Stimulated activated naive CD4-positive, alpha-beta T cell (primary cell): Measurements from ENCODE around the gene DDX31.
A peak's percentile ranks its signal among the peaks of the same experiment; 100 is the strongest.
"Not testable (repeated sequence)": the region's sequence is repeated elsewhere in the genome, so short reads cannot be mapped to it uniquely, and the experiment has no call there.

Experiments used
- DNase-seq, 6 experiments: peaks; one replicate each; lab custom pipeline; 2025; lab: John Stamatoyannopoulos, UW

Gene DDX31

DNA sequence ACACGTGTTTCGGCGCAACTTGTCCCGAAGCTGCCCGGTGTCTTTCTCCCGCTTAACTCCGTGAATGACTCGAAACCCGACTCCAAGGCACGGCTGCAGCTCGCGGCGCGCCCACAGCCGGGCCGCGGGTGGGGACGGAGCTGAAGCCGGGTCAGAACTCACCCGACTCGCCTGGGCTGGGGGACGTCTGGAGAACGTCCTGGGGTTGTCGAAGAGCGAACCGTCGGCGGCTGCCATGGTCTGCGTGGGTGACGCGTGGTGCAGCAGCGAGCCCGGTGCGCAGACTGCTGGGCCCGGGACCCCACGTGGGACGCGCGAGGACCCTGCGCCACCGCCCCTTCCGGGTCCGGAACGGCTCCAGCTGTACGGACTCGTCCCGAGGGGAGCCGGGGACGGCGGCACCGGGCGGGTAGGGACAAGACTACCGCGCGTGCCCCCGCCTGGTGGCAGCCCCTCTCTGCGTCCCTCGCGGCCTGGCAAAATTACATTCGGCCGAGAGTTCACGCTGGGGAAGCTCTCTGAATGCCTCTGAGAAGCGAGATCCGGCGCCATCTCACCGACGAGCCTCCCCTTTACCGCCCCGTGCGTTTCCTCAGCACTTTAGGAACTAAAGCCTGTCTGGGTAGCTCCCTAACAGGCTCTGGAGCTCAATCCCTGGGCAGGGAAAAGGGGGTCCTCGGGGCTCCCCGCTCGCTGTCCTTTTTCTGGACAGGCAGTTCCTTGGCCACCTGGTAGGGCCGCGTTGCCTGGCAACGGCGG, at the start of gene DDX31:
Gene DDX31 (minus strand): TSS at position 286 of the 759 bp plus-strand sequence. CDS start 49 bp downstream, at position 237.
- peak; percentile 81 to 98 (median 87) for DNase-seq

DNA sequence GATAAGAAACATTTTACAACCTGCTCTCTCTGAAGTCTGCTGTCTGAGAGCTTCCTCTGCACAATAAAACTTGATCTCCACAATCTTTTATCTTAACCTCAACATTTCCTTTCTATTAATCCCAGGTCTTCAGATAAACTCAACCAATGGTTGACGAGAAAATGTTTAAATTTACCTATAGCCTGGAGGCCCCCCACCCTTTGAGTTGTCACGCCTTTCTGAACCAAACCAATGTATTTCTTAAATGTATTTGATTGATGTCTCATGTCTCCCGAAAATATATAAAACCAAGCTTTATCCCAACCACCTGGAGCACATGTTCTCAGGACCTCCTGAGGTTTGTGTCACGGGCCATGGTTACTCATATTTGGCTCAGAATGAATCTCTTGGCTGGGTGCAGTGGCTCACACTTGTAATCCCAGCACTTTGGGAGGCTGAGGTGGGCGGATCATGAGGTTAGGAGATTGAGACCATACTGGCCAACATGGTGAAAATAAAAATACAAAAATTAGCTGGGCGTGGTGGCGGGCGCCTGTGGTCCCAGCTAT, 48.7 kb upstream of the DDX31 start:
- DNase-seq: not testable (repeated sequence)

DNA sequence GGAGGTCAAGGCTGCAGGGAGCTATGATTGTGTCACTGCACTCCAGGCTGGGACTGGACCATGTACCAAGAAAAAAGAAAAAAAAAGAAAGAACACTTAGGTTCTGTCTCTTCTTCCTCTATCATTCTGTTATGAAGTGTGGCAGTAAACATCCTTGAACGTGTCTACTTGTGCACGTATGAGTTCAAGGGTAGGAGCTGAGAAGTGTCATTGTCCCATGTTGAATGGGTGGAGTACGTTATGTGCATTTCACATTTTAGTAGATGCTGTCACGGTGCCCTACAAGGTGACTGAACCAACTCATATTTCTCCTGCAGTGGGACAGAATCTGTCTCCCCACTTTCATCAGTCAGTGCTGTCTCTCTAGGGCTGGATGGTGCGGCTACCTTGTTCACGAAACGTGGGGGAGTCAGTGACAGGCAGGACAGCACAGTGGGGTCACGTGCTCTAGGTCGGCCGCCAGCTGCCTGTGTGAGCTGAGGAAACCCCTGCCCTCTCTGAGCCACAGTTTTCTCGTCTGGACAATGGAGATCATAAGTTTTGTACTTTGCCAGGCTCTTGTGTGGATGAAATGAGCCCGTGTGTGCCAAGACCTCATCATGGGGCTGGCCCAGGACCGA, 47.7 kb upstream of the DDX31 start:
- no peak for DNase-seq

DNA sequence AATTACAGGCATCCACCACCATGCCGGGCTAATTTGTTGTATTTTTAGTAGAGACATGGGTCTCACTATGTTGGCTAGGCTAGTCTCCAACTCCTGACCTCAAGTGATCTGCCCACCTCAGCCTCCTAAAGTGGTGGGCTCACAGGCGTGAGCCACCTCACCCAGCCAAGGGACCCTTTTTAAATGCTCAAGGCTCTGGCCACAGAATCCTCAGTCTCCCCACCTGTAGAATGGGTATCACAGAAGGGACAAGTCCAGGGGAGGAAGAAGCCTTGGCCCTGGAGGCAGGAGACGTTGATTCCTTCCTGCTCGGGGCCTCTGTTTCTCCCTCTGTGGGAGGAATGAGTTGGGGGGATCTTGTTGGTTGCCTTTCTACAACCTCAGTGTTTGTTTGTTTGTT, 46.2 kb upstream of the DDX31 start:
- DNase-seq: no peak

DNA sequence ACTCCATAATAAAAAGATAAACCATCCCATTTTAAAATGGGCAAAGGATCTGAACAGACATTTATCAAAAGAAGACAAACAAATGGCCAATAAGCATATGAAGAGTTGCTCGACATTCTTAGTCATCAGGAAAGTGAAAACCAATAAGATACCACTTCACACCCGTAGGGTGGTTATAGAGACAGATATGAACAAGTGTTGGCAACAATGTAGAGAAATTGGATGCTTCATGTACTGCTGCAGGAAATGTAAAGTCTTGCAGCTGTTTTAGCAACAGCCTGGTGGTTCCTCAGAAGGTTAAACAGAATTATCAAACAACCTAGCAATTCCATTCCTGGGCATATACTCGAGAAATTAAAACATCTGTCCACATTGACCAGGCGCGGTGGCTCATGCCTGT, 43.0 kb upstream of the DDX31 start:
- DNase-seq: no peak

DNA sequence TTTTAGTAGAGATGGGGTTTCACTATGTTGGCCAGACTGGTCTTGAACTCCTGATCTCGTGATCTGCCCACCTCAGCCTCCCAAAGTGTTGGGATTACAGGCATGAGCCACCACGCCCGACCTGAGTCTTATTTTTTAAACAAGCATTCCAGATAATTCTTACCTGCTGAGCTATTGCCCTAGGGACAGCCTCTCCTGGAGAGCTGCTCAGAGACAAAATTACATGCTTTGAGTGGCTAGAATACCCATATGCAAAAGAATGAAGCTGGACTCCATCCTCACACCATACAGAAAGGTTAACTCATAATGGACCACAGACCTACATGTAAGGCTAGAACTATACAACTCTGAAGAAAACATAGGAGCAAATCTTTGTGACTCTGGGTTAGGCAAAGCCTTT, 42.1 kb upstream of the DDX31 start:
- DNase-seq: no peak

DNA sequence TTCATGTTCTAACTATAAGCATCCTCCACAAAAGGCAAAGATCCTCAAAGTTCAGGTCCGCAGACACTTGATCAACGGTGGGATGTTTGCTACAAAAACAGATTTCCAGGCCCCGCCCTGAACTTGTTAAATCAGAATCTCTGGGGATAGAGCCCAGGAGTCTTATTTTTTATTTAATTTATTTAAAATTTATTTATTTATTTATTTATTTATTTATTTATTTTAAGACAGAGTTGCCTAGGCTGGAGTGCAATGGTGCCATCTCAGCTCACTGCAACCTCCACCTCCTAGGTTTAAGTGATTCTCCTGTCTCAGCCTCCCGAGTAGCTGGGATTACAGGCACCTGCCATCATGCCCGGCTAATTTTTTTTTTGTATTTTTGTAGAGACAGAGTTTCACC, 41.4 kb upstream of the DDX31 start:
- not testable (repeated sequence) for DNase-seq

DNA sequence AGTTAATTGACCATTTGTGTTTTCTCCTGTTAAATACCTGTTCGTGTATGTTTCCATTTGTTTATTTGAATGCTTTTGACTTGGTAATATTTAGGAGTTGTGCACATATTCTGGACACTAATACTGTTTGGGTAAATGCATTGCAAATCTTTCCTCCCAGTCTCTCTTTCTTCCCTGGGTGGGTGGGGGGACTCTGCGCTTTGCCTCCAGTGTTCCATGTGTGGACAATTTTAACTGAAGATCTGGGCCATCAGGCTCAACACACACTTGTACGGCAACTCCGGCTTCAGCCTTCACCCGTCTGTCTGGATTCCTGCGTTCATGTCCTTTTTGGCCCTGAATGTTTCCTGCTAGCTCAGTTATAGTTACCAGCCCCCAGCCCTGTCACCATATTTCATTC, 40.5 kb upstream of the DDX31 start:
- DNase-seq: no peak

DNA sequence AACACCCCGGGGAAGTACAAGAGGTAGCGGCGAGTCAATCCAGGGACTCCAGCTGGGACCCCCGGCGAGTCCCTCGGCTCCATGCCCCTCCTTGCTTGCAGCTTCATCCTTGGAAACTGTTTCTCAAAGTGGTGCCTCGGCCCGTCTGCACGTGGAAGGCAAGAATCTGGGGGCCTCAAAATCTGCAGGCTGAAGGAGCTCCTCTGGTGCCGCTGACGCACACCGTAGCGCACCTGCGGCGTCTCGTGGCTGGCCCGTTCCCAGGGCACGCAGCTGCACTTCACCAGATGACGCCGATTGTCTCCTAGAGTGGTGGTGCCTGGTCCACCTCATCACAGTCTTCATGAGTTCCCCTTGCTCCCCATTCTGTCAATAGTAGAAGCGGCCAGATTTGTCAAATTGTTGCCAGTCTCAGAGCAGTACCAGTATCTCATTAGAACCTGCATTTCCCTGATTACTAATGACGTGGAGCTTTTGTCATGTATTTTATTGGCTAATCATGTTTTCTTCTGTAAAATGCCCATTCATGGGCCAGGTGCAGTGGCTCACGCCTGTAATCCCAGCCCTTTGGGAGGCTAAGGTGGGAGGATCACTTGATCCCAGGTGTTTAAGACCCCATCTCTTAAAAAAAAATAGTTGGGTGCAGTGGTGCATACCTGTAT, 39.1 kb upstream of the DDX31 start:
- DNase-seq: no peak

DNA sequence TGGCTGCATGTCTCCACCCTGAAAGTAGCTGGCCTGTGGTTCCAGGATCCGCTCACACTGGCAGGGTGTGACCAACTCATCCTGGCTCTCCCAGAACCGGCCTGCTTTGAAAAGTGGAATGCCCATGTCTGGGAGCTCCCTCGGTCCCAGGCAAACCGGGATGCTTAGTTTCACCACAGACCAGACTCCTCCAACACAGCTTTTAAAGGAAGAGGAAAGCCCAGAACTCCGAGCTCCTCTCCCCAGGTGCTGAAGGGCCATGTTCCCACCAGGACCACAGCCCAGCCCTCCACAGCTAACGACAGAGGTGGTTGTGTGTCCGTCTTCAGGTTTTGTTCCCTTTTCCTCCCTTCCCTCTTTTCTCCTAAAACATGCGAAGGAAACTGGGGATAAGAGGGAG, 38.5 kb upstream of the DDX31 start:
- DNase-seq: no peak

DNA sequence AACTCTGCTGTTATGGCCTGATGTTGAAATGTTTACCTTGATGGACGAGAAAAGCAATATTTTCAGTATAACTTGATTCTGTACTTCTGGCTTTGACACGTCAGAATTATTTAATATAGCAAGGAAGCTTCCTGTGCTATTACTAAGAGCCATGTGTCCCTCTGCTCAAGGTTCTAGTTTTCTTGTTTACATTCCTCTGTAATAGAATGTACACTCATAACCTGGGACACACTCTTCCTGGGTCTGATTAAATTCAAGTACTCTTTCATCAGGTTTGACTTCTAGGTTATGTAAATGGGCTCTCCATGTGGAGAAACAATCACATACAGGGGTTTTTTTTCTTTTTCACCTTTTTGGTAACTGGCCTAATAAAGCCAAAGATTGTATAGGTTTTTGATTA, 33.6 kb upstream of the DDX31 start:
- DNase-seq: no peak

DNA sequence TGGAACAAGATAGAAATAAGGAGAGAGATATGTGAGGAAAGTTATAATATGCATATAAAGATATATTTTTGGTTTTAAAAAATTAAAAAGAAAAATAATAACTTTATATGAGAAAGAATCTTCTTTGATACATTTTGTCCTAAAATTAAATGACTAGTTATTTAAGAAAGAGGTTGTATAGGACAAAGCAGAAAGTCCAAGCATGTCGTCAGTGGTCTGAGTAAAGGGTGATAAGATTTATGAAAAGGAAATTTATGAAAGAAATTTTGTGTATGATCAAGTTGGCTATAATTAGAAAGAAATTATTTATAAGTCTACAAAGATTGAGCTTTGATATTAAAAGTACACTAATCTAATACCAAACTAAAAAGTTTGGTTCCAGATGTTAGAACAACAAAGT, 32.5 kb upstream of the DDX31 start:
- DNase-seq: no peak

DNA sequence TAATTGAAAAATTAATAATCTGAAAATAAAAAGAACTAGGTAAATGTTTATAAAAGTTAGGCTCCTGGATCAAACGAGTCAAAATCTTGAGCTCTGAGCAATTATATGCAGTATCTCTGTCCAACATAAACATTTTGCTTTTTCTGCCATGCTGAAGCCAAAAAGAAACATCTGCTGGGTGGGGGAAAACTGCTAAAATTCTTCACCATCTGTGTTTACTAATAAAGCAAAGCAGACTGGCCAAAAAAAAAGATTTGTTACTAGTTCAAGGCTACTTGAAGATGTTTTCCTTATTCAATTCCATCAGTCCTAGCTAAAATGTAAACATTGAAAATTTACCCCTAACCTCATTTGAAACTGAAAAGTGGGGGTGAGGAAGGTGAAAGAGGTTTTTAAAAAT, 30.2 kb upstream of the DDX31 start:
- DNase-seq: no peak

DNA sequence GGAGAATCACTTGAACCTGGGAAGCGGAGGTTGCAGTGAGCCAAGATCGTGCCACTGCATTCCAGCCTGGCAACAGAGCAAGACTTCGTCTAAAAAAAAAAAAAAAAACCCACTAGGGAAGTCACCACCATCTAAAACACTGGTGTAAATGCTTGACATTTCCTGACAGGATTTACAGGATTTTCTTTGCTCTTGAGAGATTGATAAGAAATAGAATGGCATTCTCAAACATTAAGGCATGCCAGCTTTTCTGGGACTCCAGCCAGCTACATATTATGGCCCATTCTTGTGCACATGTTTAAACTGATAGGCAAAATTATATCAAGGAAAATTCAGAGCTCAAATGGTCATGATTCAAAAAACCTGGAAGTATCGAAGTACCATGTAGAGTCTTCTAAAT, 29.2 kb upstream of the DDX31 start:
- no peak for DNase-seq

DNA sequence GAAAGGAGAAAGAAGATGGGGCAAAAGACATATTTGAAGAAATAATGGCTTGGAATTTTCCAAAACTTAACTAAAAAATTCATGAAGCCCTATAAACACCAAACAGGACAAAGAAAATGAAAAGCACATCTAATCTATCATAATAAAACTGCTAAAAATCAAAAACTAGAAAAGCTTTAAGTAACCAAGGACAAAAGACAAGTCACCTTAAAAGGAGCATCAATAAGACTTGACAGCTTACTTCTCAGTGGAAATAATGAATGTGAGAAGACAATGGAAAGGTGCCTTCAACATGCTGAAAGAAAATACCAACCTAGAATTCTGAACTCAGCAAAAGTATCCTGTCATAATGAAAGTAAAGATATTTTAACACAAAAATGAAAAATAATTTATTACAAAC, 27.4 kb upstream of the DDX31 start:
- no peak for DNase-seq

DNA sequence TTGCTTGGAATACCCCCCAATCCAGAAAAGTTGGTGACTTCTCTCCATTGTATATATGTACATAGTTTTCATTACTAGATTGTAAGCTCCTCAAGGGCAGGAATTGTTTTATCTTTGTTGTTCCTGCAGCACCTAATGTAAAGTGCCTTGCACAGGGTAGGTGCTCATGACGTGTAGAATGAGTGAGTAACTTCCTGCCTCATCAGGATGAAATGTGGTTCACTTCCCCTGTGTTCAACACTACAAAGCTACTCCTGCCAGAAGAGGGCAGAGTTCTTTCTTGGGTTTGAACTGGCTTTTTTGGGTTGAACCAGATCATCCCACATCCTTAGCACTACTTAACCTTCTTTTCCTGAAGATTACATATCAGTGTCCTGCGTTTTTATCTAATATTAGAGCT, 24.4 kb upstream of the DDX31 start:
- peak in 1 of 6 experiments; percentile 6 for DNase-seq

DNA sequence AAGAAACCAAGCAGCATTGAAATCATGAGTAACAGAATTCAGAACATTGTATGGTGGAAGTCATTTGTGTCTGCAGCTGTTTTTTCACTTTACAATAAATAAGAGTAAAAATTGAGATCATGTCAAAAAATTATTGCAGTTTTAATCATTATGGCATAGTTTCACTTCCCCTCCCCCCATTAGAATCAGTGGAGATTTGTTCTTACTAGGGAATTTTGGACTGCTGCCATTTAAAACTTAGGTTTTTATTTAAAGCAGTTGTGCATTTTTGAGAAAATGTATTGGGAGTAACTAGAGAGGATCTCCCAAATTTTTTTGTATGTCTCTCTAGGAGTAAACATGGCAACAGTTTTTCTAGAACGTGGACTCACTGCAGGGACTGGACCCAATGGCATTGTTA, 20.9 kb upstream of the DDX31 start:
- no peak for DNase-seq

DNA sequence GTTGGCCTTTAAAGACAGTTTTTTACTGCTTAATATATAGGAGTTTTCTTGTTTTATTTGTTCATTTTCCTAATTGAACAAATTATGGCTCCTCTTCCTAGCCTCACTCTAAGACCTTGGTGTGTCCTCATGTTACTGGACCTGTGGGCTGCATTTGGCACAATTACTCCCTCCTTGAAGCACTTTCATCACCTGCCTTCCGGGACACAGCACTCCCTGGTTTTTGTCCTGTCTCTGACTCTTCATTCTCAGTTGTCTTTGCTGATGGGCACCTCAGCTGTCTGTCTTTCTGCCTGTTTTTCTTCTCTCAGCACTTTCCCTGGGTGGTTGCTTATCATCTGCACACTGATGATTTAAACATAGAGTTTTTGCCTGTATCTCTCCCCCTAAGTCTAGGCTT, 14.1 kb upstream of the DDX31 start:
- no peak for DNase-seq

DNA sequence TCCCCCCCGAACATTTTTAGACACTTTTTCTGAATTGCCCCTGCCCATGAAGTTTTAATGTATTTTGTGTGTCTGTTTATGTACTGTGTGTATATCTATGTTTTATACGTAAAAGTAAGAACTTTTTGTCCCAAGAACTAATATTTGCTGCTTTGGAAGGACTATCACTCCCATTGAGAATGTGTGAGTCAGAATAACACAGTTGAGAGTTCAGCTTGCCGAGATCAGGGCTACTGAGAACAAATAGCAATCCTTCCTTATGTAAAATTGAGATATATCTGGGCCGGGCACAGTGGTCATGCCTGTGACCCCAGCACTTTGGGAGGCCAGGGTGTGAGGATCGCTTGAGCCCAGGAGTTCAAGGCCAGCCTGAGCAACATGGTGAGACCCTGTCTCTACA, 11.8 kb upstream of the DDX31 start:
- no peak for DNase-seq

DNA sequence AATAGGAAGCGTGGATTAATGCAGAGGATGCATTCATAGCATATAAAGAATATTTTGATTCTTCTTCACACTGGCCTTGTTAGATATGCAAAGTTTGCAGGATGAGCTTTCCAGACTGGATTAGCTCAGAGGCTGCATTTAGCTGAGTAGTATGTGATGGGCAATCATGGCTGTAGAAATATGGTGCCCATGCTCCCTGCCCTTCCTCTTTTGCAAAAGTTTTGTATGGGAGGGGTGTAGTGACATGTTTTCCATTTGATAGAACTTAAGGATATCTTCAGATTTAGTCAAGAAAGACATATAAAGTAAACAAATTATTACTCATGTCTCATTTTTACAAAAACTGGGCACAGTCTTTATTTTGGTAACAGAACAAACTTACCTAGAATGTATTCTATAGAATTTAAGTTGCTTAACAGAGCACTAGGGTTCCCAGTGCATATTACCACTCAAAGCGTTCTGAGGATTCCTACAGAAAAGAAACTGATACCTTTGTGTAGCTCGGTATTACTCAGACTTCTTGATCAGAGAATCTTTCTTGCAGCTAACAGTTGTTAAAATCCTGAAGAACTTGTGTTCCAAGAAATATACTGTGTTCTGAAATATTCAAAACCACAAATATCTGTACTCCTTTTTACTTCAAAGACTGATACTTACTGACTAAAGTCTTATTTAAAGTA, 10.3 kb upstream of the DDX31 start:
- no peak for DNase-seq

DNA sequence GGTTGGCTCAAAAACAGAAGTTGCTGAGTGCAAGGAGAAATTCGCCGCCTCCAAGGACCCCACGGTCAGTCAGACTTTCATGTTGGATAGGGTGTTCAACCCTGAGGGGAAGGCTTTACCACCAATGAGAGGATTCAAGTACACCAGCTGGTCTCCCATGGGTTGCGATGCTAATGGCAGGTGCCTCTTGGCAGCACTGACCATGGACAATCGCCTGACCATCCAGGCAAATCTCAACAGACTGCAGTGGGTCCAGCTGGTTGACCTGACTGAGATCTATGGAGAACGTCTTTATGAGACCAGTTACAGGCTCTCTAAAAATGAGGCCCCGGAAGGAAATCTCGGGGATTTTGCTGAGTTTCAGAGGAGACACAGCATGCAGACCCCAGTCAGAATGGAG, 8.2 kb upstream of the DDX31 start:
- no peak for DNase-seq

DNA sequence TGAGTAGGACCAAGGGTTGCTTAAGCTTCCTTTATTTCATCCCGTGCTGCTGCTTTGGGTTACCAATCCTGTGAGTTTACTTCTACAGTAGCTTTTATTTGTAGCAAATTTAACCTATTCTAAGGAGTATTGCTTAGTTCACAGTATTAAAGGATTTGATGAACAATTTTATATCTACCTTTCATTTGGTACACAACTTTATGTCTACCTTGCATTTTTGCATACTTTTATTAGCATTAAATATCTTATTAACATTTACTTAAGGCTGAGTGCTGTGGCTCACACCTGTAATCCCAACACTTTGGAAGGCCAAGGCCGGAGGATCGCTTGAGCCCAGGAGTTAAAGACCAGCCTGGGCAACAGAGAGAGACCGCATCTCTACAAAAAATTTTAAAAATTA, 4.7 kb upstream of the DDX31 start:
- DNase-seq: no peak

DNA sequence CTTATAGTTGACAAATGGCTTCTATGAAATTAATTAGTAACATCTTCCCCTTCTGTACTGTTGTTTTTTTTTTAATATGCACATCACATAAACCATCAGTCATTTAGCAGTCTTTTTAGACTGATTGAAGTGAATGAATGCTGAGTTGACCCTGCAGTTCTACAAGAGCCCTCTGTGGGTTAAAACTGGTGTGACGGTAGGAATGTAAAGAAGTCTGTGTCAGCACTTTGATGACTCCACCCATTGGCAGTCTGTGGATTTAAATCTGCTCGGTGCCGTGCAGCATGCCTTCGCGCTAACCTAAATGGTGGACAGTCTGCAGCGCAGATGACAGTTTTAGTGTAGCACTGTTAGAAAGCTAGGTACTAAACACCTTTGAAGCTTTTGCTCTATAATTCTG, 3.6 kb upstream of the DDX31 start:
- no peak for DNase-seq
